ENCODE results near the gene ATP8B3.

The ATP8B3 gene

DNA sequence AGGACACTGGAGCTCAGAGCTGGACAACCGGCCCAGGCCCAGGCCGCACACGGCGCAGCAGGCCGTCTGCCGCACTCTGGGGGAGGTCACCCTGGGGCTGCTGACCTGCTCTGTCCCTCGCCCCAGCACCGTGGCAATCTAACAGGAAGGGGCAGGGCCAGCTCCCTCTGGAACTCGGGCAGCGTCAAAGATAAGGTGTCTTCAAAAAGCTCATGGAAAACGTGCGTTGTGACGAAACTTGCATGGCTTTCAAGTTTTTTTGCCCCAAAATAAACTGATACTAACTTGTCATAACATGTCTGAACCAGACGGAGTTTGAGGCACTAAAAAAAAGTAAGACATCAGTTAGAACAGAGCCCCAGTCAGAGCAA lies 12.2 kb upstream of the ATP8B3 start:
- DNase-seq (ENCODE audit: low spot score): no peak
- TF ChIP-seq, protein P1, sequence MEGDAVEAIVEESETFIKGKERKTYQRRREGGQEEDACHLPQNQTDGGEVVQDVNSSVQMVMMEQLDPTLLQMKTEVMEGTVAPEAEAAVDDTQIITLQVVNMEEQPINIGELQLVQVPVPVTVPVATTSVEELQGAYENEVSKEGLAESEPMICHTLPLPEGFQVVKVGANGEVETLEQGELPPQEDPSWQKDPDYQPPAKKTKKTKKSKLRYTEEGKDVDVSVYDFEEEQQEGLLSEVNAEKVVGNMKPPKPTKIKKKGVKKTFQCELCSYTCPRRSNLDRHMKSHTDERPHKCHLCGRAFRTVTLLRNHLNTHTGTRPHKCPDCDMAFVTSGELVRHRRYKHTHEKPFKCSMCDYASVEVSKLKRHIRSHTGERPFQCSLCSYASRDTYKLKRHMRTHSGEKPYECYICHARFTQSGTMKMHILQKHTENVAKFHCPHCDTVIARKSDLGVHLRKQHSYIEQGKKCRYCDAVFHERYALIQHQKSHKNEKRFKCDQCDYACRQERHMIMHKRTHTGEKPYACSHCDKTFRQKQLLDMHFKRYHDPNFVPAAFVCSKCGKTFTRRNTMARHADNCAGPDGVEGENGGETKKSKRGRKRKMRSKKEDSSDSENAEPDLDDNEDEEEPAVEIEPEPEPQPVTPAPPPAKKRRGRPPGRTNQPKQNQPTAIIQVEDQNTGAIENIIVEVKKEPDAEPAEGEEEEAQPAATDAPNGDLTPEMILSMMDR (IDR thresholded peaks at IDR 0.05; ENCODE audit: extremely low read depth, missing control alignments): no peak

DNA sequence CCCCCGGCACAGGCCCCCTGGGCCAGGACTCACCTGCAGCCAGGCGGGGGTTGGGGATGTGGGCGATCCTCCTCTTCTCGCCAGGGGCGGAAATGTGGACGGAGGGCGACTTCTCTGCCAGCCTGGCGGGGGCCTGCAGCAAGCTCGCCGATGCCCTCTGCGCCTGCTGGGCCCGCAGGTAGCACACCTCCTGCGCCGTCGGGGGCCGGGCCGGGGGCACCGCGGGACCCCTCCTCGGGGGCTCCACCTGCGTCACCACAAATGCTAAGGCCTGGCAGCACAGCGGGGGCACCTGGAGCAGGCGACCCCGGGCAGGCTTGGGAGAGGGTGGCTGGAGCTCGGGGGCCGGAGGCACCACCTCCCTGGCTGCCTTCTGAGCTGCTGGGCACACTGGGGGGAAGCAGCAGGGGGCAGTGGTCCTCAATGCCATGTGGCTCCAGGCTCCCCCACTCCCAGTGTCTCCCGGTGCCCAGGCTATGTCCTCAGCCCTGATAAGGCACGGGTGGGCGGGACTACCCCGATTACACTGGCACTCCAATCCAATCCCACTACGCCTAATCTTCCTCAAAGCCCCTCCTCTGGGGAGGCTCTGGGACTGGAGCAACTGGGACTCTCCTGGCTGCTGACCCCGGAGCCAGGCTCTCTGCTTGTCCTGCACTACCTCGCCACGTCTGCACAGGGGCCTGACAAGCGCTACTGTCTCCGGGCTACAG lies 11.6 kb upstream of the ATP8B3 start:
- TF ChIP-seq, protein P1 (IDR thresholded peaks at IDR 0.05; ENCODE audit: extremely low read depth, missing control alignments): no peak
- DNase-seq (ENCODE audit: low spot score): no peak

DNA sequence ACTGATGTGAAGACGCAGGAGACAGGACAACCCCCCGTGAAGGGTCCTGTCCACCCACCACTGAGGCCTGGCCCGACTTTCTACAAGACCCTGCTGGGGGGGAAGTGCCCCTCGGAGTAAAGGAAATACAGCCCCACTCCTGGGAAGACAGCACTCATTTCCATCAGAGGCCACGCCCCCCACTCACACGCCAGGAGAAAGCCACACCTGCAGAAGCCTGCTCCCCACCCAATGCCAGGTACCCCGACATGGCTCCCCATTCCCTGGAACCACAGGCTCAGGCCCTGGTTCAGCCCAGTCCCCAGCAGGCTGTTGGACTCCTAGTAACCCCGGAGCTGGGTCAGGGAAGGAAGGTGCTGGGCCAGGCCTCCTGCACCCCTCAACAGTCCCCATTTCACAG lies 10.9 kb upstream of the ATP8B3 start:
- no peak for DNase-seq (ENCODE audit: low spot score)
- TF ChIP-seq, protein P1 (IDR thresholded peaks at IDR 0.05; ENCODE audit: extremely low read depth, missing control alignments): no peak

DNA sequence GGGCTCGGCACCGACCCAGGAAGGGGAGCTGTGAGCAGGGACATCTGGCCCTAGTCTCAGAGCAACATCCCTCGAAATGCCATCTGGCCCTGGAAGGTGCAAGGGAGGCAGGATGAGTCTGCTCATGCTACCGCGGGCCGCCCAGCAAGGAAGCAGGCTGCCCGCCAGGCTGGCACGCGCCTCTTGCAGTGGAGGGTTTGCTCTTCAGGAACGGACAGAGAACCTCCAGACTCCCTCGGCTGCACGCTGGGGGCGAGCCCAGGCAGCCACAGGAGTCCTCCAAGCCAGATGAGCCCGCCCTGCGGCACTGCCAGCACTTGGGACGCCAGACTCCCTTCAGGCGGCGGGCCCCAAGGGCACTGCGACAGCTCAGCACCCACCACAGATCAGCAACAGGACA lies 10.1 kb upstream of the ATP8B3 start:
- DNase-seq (ENCODE audit: low spot score): no peak
- TF ChIP-seq, protein P1 (IDR thresholded peaks at IDR 0.05; ENCODE audit: extremely low read depth, missing control alignments): no peak

DNA sequence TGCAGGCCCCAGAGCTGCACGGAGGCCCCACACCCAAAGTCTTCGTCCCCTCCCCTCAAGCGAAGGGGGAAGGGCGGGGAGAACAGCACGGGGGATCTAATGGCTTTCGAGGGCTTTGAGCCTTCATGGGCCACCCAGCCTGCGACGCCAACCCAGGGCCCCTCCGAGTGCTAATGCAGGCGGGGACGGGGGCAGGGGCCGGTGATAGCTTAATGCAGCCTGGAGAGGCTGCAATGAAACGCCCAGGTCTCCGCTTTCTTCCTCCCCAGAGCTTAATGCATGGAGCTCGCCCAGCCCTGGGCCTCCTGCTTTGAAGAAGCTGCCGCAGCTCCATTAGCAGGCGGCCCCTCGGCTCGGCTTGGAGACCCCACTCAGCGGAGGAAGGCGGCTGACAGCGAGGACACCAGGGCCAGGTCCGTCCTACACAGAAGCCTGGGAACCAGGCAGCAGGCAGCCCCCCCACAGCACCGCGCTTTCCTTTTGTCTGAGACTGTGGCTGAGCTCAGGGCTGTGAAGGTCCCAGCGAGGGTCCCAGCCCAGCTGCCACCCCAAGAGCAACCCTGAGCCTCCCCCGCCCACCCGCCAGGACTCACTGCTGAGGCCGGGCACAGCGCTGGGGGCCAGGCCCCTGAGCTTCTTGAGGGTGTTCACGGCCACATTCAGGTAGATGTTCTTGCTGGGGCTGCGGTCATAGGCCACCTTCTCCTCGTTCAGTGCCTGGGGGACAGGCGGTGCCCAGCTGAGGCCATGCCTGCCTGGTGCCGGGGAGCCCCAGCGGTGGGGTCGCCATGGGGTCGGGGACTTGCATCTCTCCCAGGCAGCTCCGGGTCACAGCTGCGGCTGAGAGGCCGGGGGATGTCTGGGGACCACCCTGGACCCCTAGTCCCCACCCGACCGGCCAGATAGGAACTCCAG lies 7.5 kb upstream of the ATP8B3 start:
- TF ChIP-seq, protein P1 (IDR thresholded peaks at IDR 0.05; ENCODE audit: extremely low read depth, missing control alignments): no peak
- no peak for DNase-seq (ENCODE audit: low spot score)

DNA sequence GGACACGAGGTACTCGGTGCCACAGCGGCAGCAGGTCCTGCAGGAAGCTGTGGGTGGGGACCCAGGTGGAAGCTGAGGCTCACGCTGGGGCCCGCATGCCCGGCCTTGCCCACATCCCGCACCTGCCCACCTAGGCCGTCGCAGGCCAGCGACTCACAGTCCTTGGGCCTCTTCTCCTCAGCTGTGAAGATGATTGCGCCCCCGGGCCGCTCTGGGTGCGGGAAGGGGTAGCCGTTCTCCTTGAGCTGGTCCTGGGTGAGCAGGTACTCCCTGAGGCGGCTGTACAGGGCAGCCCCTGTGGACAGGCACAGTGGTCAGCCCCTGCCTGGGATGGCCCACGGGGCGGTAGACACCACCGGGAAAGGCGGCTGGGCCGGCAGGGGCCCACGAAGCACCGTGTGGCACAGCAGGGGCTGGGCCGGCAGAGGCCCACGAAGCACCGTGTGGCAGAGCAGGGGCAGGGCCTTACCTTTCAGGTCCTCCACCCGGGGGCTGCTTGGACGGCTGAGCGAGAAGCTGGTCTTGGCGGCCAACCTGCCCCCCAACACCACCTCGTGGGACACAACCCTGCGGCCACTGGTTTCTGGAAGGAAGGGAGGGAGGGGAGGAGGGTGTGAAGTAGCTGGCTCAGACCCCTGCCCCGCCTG lies 6.6 kb upstream of the ATP8B3 start:
- DNase-seq (ENCODE audit: low spot score): no peak
- TF ChIP-seq, protein P1 (IDR thresholded peaks at IDR 0.05; ENCODE audit: extremely low read depth, missing control alignments): no peak

Data from GM20000 (cell line).